Activated naive CD8-positive, alpha-beta T cell treated with anti-CD3 and anti-CD28 coated beads, Interleukin-2, amount 10 ng/mL, durations not matched to agents 7 days and 5 days (primary cell): ENCODE results near the gene MSANTD2. TPM values are rescaled to one million over a fixed set of nuclear protein-coding genes. Genes with fewer than 3 reads are reported as not detected.

Source experiments
- ATAC-seq: fragments of 150-1000 bp; cut with Tn5 transposase; one replicate; pipeline ENCODE4 v1.10.0; 2021; ENCODE audit warnings: low read depth, moderate library complexity
- POLR2A ChIA-PET: fragments of 350-600 bp; sonication (Branson Sonifier 250); formaldehyde crosslinking; loops from one replicate; lab custom pipeline; 2021; ENCODE audit warnings: antibody characterized with exemption; lab: Charles Lee
- DNase-seq: peaks from one replicate; pipeline ENCODE4 v3.0.0; 2021
- H3K27ac Mint-ChIP-seq: one replicate; pipeline ENCODE4 v1.8.0; 2022; ENCODE audit warnings: mild to moderate bottlenecking, mixed read lengths
- H3K27me3 Mint-ChIP-seq: one replicate; pipeline ENCODE4 v1.8.0; 2022; ENCODE audit warnings: mild to moderate bottlenecking, moderate library complexity, mixed read lengths
- H3K36me3 Mint-ChIP-seq: one replicate; pipeline ENCODE4 v1.8.0; 2021; ENCODE audit warnings: mild to moderate bottlenecking, mixed read lengths
- H3K4me1 Mint-ChIP-seq: one replicate; pipeline ENCODE4 v1.8.0; 2021; ENCODE audit warnings: mixed read lengths
- H3K4me3 Mint-ChIP-seq: one replicate; pipeline ENCODE4 v1.8.0; 2022; ENCODE audit warnings: mild to moderate bottlenecking, moderate library complexity, mixed read lengths
- H3K9me3 Mint-ChIP-seq: one replicate; pipeline ENCODE4 v1.8.0; 2021; ENCODE audit warnings: mixed read lengths
- total RNA-seq, 2 experiments: library from RNA; stranded (reverse); gene quantifications; one replicate each; pipeline ENCODE4 v1.2.3, GENCODE V29; 2021

The MSANTD2 gene
- total RNA-seq, 2 experiments from 2014 or later: 13.1 to 13.5 TPM

GRCh38 chr11:124834526-124835180 is 34.4 kb upstream of the MSANTD2 start:
- Mint-ChIP-seq H3K27ac (no peak overlapping the region), H3K4me1 (peaks cover 15% of the 10 kb centered on the region), H3K4me3 (no peak overlapping the region), H3K9me3 (no peaks in the 10 kb centered on the region), H3K27me3 (peaks cover 61% of the 10 kb centered on the region), H3K36me3 (no peaks in the 10 kb centered on the region)
- DNase-seq: no peak
- no peak for ATAC-seq
- POLR2A ChIA-PET: interaction anchor here (0.7 kb wide), 1 partner anchor 52 kb away, joined by 3 read pairs; no protein-coding TSS in a partner anchor

- Mint-ChIP-seq H3K27me3 (peaks cover 50% of the 10 kb centered on the region), H3K4me1 (peaks cover 14% of the 10 kb centered on the region), H3K4me3 (no peak overlapping the region), H3K9me3 (no peaks in the 10 kb centered on the region), H3K27ac (no peak overlapping the region), H3K36me3 (no peaks in the 10 kb centered on the region)
- ATAC-seq (no peak), DNase-seq (no peak)
- POLR2A ChIA-PET: no interaction called here
Measured at GRCh38 chr11:124832571-124832970, 32.4 kb upstream of the MSANTD2 start.

GRCh38 chr11:124831897-124832296 is 31.7 kb upstream of the MSANTD2 start:
- H3K27me3 Mint-ChIP-seq: peaks cover 47% of the 10 kb centered on the region
- POLR2A ChIA-PET: no interaction called here
- no peaks in the 10 kb centered on the region for H3K36me3 Mint-ChIP-seq
- peaks cover 10% of the 10 kb centered on the region for H3K4me1 Mint-ChIP-seq
- H3K4me3 Mint-ChIP-seq: no peak overlapping the region
- ATAC-seq: no peak
- H3K27ac Mint-ChIP-seq: no peak overlapping the region
- no peaks in the 10 kb centered on the region for H3K9me3 Mint-ChIP-seq
- no peak for DNase-seq

- Mint-ChIP-seq H3K4me1 (peaks cover 4% of the 10 kb centered on the region), H3K27me3 (peaks cover 44% of the 10 kb centered on the region)
Measured at GRCh38 chr11:124830749-124831148, 30.5 kb upstream of the MSANTD2 start.

GRCh38 chr11:124829986-124830385 is 29.8 kb upstream of the MSANTD2 start:
- Mint-ChIP-seq H3K36me3 (no peaks in the 10 kb centered on the region), H3K27me3 (peaks cover 38% of the 10 kb centered on the region), H3K9me3 (no peaks in the 10 kb centered on the region), H3K4me3 (no peak overlapping the region), H3K27ac (no peak overlapping the region), H3K4me1 (peaks cover 4% of the 10 kb centered on the region)
- DNase-seq (no peak), ATAC-seq (no peak)
- POLR2A ChIA-PET: no interaction called here

More at GRCh38 chr11:124830749-124831148, 30.5 kb upstream of the MSANTD2 start:
- H3K27ac Mint-ChIP-seq: no peak overlapping the region
- H3K4me3 Mint-ChIP-seq: no peak overlapping the region
- ATAC-seq (no peak), DNase-seq (no peak)
- no peaks in the 10 kb centered on the region for H3K9me3 Mint-ChIP-seq
- no peaks in the 10 kb centered on the region for H3K36me3 Mint-ChIP-seq
- POLR2A ChIA-PET: no interaction called here

GRCh38 chr11:124825876-124826275 is 25.7 kb upstream of the MSANTD2 start:
- DNase-seq (no peak), ATAC-seq (no peak)
- POLR2A ChIA-PET: no interaction called here
- Mint-ChIP-seq H3K4me3 (no peak overlapping the region), H3K9me3 (no peaks in the 10 kb centered on the region), H3K4me1 (no peaks in the 10 kb centered on the region), H3K27ac (no peak overlapping the region), H3K36me3 (no peaks in the 10 kb centered on the region), H3K27me3 (peaks cover 36% of the 10 kb centered on the region)

- DNase-seq: no peak
- H3K27ac Mint-ChIP-seq: no peak overlapping the region
Measured at GRCh38 chr11:124823512-124824376, 23.5 kb upstream of the MSANTD2 start.

GRCh38 chr11:124821995-124822730 is 22.0 kb upstream of the MSANTD2 start:
- Mint-ChIP-seq H3K27me3 (peaks cover 33% of the 10 kb centered on the region), H3K9me3 (no peaks in the 10 kb centered on the region), H3K4me3 (no peak overlapping the region), H3K27ac (no peak overlapping the region), H3K36me3 (no peaks in the 10 kb centered on the region), H3K4me1 (no peaks in the 10 kb centered on the region)
- ATAC-seq (no peak), DNase-seq (no peak)
- POLR2A ChIA-PET: no interaction called here

More at GRCh38 chr11:124823512-124824376, 23.5 kb upstream of the MSANTD2 start:
- Mint-ChIP-seq H3K9me3 (no peaks in the 10 kb centered on the region), H3K27me3 (peaks cover 24% of the 10 kb centered on the region), H3K36me3 (no peaks in the 10 kb centered on the region), H3K4me3 (no peak overlapping the region), H3K4me1 (no peaks in the 10 kb centered on the region)
- no peak for ATAC-seq
- POLR2A ChIA-PET: no interaction called here

GRCh38 chr11:124817036-124817435 is 16.8 kb upstream of the MSANTD2 start:
- H3K4me3 Mint-ChIP-seq: no peak overlapping the region
- H3K27me3 Mint-ChIP-seq: peaks cover 40% of the 10 kb centered on the region
- H3K36me3 Mint-ChIP-seq: no peaks in the 10 kb centered on the region
- no peaks in the 10 kb centered on the region for H3K4me1 Mint-ChIP-seq
- H3K9me3 Mint-ChIP-seq: no peaks in the 10 kb centered on the region
- POLR2A ChIA-PET: no interaction called here
- ATAC-seq (no peak), DNase-seq (no peak)
- H3K27ac Mint-ChIP-seq: no peak overlapping the region

GRCh38 chr11:124814739-124815138 is 14.5 kb upstream of the MSANTD2 start:
- H3K27ac Mint-ChIP-seq: no peak overlapping the region
- H3K4me1 Mint-ChIP-seq: no peaks in the 10 kb centered on the region
- H3K9me3 Mint-ChIP-seq: no peaks in the 10 kb centered on the region
- POLR2A ChIA-PET: no interaction called here
- peaks cover 40% of the 10 kb centered on the region for H3K27me3 Mint-ChIP-seq
- ATAC-seq (no peak), DNase-seq (no peak)
- H3K36me3 Mint-ChIP-seq: no peaks in the 10 kb centered on the region
- H3K4me3 Mint-ChIP-seq: no peak overlapping the region

GRCh38 chr11:124812876-124813275 is 12.7 kb upstream of the MSANTD2 start:
- H3K4me3 Mint-ChIP-seq: no peak overlapping the region
- H3K4me1 Mint-ChIP-seq: no peaks in the 10 kb centered on the region
- DNase-seq: no peak
- no peaks in the 10 kb centered on the region for H3K36me3 Mint-ChIP-seq
- no peak for ATAC-seq
- no peak overlapping the region for H3K27ac Mint-ChIP-seq
- H3K27me3 Mint-ChIP-seq: peaks cover 36% of the 10 kb centered on the region
- H3K9me3 Mint-ChIP-seq: no peaks in the 10 kb centered on the region
- POLR2A ChIA-PET: no interaction called here

- no peak for DNase-seq
- no peaks in the 10 kb centered on the region for H3K9me3 Mint-ChIP-seq
- no peaks in the 10 kb centered on the region for H3K4me1 Mint-ChIP-seq
- H3K27me3 Mint-ChIP-seq: peaks cover 33% of the 10 kb centered on the region
- H3K36me3 Mint-ChIP-seq: no peaks in the 10 kb centered on the region
- no peak for ATAC-seq
- POLR2A ChIA-PET: no interaction called here
- no peak overlapping the region for H3K4me3 Mint-ChIP-seq
- H3K27ac Mint-ChIP-seq: no peak overlapping the region
Measured at GRCh38 chr11:124811399-124812125, 11.4 kb upstream of the MSANTD2 start.
